H7 (cell line): Measurements from ENCODE around the gene ACOXL. TPM values are rescaled to one million over a fixed set of nuclear protein-coding genes. Genes with fewer than 3 reads are reported as not detected.
"Not testable (repeated sequence)": the region's sequence is repeated elsewhere in the genome, so short reads cannot be mapped to it uniquely, and the experiment has no call there.

Experiments
- DNase-seq: peaks from one replicate; pipeline ENCODE4 v3.0.0; 2012
- H3K27me3 ChIP-seq: 2 replicates; pipeline ENCODE4 v1.6.0; 2011; ENCODE audit warnings: mild to moderate bottlenecking, low read length; ENCODE audit not compliant: control insufficient read depth, insufficient read depth
- H3K36me3 ChIP-seq: replicated peaks from 2 replicates; pipeline ENCODE4 v1.5.1; 2011; ENCODE audit warnings: low read length; ENCODE audit not compliant: control insufficient read depth, insufficient read depth
- H3K4me3 ChIP-seq: 2 replicates; pipeline ENCODE4 v1.5.1; 2011; ENCODE audit warnings: low read depth, mild to moderate bottlenecking, control low read depth, low read length, moderate library complexity; ENCODE audit not compliant: insufficient read depth
- total RNA-seq: library from RNA; depleted of rRNA; stranded (reverse); fragments of >200 nt; shearing (Covaris generic); gene quantifications from 2 replicates; pipeline ENCODE4 v1.2.3, GENCODE V29; 2014

The ACOXL gene
- total RNA-seq, 1 experiment from 2014 or later, result 2.7 TPM

DNA sequence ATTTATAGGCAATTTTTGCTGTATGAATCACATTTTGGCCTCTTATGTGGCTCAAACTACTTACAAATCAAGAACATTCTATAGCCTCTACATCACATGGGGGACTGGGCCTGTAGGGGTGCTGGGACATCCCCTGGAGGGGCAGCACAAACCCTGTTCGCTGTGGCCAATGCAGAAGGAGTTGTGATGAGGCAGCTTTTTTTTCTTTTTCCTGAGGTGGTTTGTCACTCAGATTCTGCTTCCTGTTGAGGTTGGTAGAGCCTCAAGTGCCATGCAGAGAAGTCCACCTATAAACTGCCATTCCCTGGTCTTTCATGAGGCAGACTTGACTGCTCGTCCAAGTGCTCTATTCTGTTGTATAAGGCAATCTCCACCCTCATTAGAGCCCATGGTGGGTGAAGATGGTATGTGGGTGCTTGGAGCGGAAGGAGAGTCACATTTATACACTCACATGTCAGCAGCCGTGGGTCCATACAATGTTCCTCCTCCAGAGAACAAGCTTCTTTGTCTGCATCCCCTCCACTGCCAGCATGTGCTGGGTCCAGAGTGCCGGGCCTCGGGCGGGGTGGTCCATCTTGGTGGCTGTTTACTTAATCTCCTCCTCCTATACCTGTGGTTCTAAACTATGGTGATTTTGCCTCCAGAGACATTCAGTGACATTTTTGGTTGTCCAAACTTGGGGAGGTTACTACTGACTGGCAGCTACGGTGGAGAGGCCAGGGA, 120.3 kb downstream of the ACOXL start:
- H3K27me3 ChIP-seq, result no peaks in the 10 kb centered on the region; the same call in 1 of the 2 replicates
- no peak overlapping the region for H3K4me3 ChIP-seq
- H3K36me3 ChIP-seq, result no peaks in the 10 kb centered on the region
- DNase-seq, result no peak

GRCh38 chr2:110853516-110853915, 121.1 kb downstream of the ACOXL start:
- no peaks in the 10 kb centered on the region for H3K36me3 ChIP-seq
- DNase-seq, result no peak
- H3K27me3 ChIP-seq, result no peaks in the 10 kb centered on the region; the same call in 1 of the 2 replicates

GRCh38 chr2:110853948-110854347, 121.6 kb downstream of the ACOXL start:
- Histone ChIP-seq H3K4me3 (no peak overlapping the region), H3K27me3 (no peaks in the 10 kb centered on the region)

More at GRCh38 chr2:110853516-110853915, 121.1 kb downstream of the ACOXL start:
- H3K4me3 ChIP-seq, result no peak overlapping the region

GRCh38 chr2:110854355-110855081, 122.1 kb downstream of the ACOXL start:
- H3K36me3 ChIP-seq, result no peaks in the 10 kb centered on the region
- H3K4me3 ChIP-seq, result no peak overlapping the region
- no peaks in the 10 kb centered on the region for H3K27me3 ChIP-seq
- DNase-seq, result no peak

More at GRCh38 chr2:110853948-110854347, 121.6 kb downstream of the ACOXL start:
- no peak for DNase-seq
- no peaks in the 10 kb centered on the region for H3K36me3 ChIP-seq

- not testable (repeated sequence) for H3K4me3 ChIP-seq, H3K27me3 ChIP-seq, H3K36me3 ChIP-seq, DNase-seq
Observed at GRCh38 chr2:110855841-110856240, 123.5 kb downstream of the ACOXL start.

GRCh38 chr2:110858135-110858725, 125.9 kb downstream of the ACOXL start:
- Histone ChIP-seq H3K27me3 (no peaks in the 10 kb centered on the region), H3K4me3 (no peak overlapping the region), H3K36me3 (no peaks in the 10 kb centered on the region)
- DNase-seq, result no peak

DNA sequence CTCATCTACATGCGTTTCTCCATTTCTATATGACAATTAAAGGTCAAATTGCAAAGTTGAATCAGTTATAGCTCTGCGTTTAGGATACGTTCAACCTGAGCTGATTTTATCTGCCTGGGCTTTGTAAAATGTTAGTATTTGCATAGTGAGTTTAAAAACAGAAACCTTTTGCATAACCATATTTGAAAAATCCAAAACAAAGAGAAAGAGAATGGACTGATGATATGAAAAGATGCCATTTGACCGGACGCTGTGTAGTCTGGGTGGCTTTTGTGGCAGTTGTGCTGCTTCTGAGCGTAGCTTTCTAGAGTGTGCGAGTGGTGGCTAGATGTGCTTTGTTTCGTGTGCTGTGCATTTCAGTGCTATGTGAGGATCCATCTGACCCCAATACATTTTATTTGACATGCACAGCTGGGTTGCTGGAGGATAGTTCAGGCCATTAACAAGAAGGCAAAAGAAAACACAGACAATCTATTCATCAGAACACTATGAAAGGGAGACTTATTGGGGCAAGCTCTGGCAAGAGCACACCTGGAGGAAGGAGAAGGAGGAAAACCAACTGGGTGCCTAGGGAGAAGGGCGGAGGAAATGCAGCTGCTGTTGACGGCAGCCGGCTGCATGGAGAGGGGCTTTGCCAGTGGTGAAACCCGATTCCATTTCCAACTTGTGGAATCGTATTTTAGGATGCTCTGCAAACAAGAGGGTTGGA, 126.8 kb downstream of the ACOXL start:
- H3K27me3 ChIP-seq, result no peaks in the 10 kb centered on the region
- peak; percentile 55 for DNase-seq
- H3K4me3 ChIP-seq, result no peak overlapping the region
- H3K36me3 ChIP-seq, result no peaks in the 10 kb centered on the region

DNA sequence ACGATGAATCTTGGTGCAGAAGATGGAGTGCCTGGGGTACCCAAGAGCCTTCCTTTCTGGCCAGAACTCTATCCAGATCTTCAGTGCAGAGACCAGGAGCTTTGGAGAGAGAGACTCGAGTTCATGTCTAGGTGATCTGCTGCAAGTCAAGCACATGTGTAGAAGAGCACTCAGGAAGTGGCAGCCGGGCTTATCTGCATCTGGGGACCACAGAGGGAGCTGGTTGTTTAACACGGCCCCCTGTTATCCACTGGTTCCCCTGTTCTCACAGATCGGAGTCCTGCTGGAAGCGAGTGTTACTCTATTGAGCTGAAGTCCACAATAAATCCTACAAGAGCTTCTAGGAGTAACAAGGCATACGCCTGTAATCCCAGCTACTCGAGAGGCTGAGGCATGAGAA, 128.3 kb downstream of the ACOXL start:
- Histone ChIP-seq H3K4me3 (no peak overlapping the region), H3K27me3 (no peaks in the 10 kb centered on the region), H3K36me3 (no peaks in the 10 kb centered on the region)
- DNase-seq, result no peak

- no peak overlapping the region for H3K4me3 ChIP-seq
- no peaks in the 10 kb centered on the region for H3K27me3 ChIP-seq
- H3K36me3 ChIP-seq, result no peaks in the 10 kb centered on the region
- DNase-seq, result no peak
Observed at GRCh38 chr2:110861616-110862260, 129.4 kb downstream of the ACOXL start.

DNA sequence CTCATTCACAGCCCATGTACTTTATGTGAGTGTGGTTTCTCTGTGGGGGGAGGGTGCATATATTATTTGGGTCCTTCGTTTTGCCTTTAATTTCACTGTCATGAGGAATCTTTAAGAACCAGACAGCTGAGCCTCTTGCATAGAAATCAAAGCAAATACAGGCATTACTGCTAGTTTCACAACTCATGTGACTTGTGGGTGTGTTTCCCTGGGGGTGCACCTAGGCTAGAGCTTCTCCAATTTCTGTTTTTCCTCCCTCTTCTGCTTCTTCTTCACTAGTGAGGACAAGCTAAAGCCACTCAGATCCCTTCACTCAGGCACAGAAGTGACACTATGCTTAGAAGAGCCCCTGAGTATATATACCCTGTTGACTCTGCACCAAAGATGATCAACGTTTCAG, 131.4 kb downstream of the ACOXL start:
- Histone ChIP-seq H3K36me3 (no peaks in the 10 kb centered on the region), H3K27me3 (no peaks in the 10 kb centered on the region), H3K4me3 (no peak overlapping the region)
- DNase-seq, result no peak

- H3K36me3 ChIP-seq, result no peaks in the 10 kb centered on the region
- DNase-seq, result no peak
- H3K27me3 ChIP-seq, result no peaks in the 10 kb centered on the region
- H3K4me3 ChIP-seq, result no peak overlapping the region
Observed at GRCh38 chr2:110864176-110864575, 131.8 kb downstream of the ACOXL start.

DNA sequence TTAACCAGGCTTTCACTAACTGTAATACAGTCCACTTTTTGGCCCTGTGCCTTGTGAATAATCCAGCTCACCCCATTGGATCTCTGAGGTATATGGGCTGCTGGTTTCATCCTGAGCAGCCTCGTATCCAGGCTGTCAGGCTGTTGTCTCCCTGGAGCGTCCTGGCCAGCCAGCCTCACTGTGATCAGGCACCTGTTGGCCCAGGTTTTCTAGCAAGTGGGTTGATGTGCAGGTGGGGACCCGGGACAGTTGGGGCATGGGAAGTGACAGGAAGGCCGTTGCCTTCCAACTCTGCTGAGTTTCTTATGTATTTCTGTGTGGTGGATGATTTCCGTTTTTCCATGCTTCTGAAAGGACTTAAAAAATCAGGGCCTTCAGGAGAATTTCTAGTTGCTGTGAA, 132.4 kb downstream of the ACOXL start:
- Histone ChIP-seq H3K27me3 (no peaks in the 10 kb centered on the region), H3K36me3 (no peaks in the 10 kb centered on the region), H3K4me3 (no peak overlapping the region)
- no peak for DNase-seq

GRCh38 chr2:110865188-110865587, 132.8 kb downstream of the ACOXL start:
- Histone ChIP-seq H3K36me3 (no peaks in the 10 kb centered on the region), H3K27me3 (no peaks in the 10 kb centered on the region), H3K4me3 (no peak overlapping the region)
- no peak for DNase-seq

DNA sequence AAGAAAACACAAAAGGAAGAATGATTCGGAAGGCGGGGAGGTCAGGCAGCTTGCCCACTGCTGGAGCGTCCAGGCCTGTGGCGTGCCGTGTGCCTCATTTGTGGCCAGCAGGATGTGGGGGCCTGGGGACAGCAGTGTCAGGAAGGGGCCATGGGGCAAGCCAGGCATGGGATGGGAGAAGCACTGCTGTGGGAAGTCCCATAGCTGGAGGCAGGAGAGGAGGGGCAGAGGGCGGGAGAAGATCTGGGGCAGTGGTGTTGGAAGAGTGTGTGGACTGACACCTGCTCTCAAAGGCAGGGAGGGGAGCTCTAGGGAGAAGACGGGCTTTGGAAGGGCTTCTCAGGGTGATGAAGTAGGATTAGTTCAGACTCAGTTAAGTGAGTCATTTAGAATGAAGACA, 133.7 kb downstream of the ACOXL start:
- no peak for DNase-seq

More for the DNA sequence above, 133.7 kb downstream of the ACOXL start:
- H3K36me3 ChIP-seq, result no peaks in the 10 kb centered on the region
- H3K27me3 ChIP-seq, result no peaks in the 10 kb centered on the region
- H3K4me3 ChIP-seq, result no peak overlapping the region
